ENCODE data around the gene FAM210A. TPM values are rescaled to one million over a fixed set of nuclear protein-coding genes. Genes with fewer than 3 reads are reported as not detected.

The FAM210A gene
- total and polyA plus RNA-seq, 2 of the 4 experiments (the other 2 are of a cell fraction): 9.8 to 25.3 TPM

GRCh38 chr18:13760047-13760446 lies 33.7 kb upstream of the FAM210A start:
- in situ Hi-C loops (cut with MboI; ENCODE audit: low sequenced_read_pairs): no loop called here
- CTCF ChIA-PET: no interaction called here

More at GRCh38 chr18:13760047-13760446, 33.7 kb upstream of the FAM210A start:
- H3K4me2 ChIP-seq (ENCODE audit: low read depth, low read length): no peak overlapping the region
- no peak overlapping the region for H2AK5ac ChIP-seq (ENCODE audit: low read depth, low read length)
- H3K4ac ChIP-seq (ENCODE audit: low read depth, low read length): no peak overlapping the region
- no peaks in the 10 kb centered on the region for H4K20me1 ChIP-seq (ENCODE audit: insufficient read depth, low read length)
- H2AK9ac ChIP-seq (replicated peaks; ENCODE audit: low read depth, low read length, poor library complexity): no peak overlapping the region
- no peak for DNase-seq
- no peak overlapping the region for H3K9ac ChIP-seq (ENCODE audit: low read depth, low read length)
- H3K27me3 ChIP-seq (ENCODE audit: control insufficient read depth, insufficient read depth, low read length): no peaks in the 10 kb centered on the region
- H3K4me1 ChIP-seq (ENCODE audit: control insufficient read depth, insufficient read depth, low read length): no peaks in the 10 kb centered on the region
- ATAC-seq (ENCODE audit: low read depth): no peak
- POLR2A ChIA-PET (ENCODE audit: unreplicated experiment): no interaction called here
- no peak overlapping the region for H2BK5ac ChIP-seq (ENCODE audit: low read depth, low read length, poor library complexity, severe bottlenecking)
- H2BK120ac ChIP-seq (ENCODE audit: low read depth, low read length): no peak overlapping the region
- TF ChIP-seq FOS (IDR thresholded peaks at IDR 0.05; ENCODE audit: low read depth, low read length) (no peak), NFE2L2 (IDR thresholded peaks at IDR 0.05; ENCODE audit: low read depth, low read length) (no peak), SMC3 (IDR thresholded peaks at IDR 0.05; ENCODE audit: low read depth, low read length) (no peak), ELK1 (IDR thresholded peaks at IDR 0.05; ENCODE audit: borderline replicate concordance, low read depth, low read length) (no peak), RCOR1 (IDR thresholded peaks at IDR 0.05; ENCODE audit: insufficient replicate concordance, low read length) (no peak), RFX5 (IDR thresholded peaks at IDR 0.05; ENCODE audit: low read depth, low read length) (no peak), MAFK (IDR thresholded peaks at IDR 0.05; ENCODE audit: low read depth, low read length) (no peak)
- H4K91ac ChIP-seq (ENCODE audit: insufficient read depth, low read depth, low read length): no peak overlapping the region
- BruUV-seq (replicated peaks): no TSS peak
- peaks cover 19% of the 10 kb centered on the region for H3K36me3 ChIP-seq (ENCODE audit: control insufficient read depth, insufficient read depth, low read length)
- H3K23ac ChIP-seq (ENCODE audit: low read depth, low read length): no peak overlapping the region
- H3K14ac ChIP-seq (replicated peaks; ENCODE audit: low read depth, low read length): no peak overlapping the region
- no peak overlapping the region for H2BK20ac ChIP-seq (ENCODE audit: low read depth, low read length)
- H3K56ac ChIP-seq (ENCODE audit: extremely low read depth, insufficient read depth, low read length): no peak overlapping the region
- H4K8ac ChIP-seq (ENCODE audit: low read depth in 2 of 2, low read length in 2 of 2): no peak overlapping the region
- no peaks in the 10 kb centered on the region for H3K9me3 ChIP-seq (ENCODE audit: control insufficient read depth, insufficient read depth, low read length)
- H3K27ac ChIP-seq (ENCODE audit: insufficient read depth, low read length): no peak overlapping the region
- H3K4me3 ChIP-seq (ENCODE audit: insufficient read depth, low read depth, low read length): no peak overlapping the region
- H4K5ac ChIP-seq (ENCODE audit: low read depth, low read length): no peak overlapping the region
- H2BK15ac ChIP-seq (ENCODE audit: low read depth, low read length): no peak overlapping the region
- intact Hi-C loops (cut with micrococcal nuclease): no loop called here
- H3K9me1 ChIP-seq (ENCODE audit: insufficient read depth, low read length): no peaks in the 10 kb centered on the region
- H3K79me1 ChIP-seq (ENCODE audit: low read depth in 1 of 2, low read length in 2 of 2): no peaks in the 10 kb centered on the region
- H2AFZ ChIP-seq (replicated peaks; ENCODE audit: low read length, poor library complexity): no peak overlapping the region
- H3K18ac ChIP-seq (ENCODE audit: low read depth, low read length): no peak overlapping the region
- dilution Hi-C loops (cut with HindIII; ENCODE audit: low sequenced_read_pairs, unreplicated experiment): no loop called here

Data from IMR-90 (cell line).